ENCODE measurements around the gene APBB2. TPM values are rescaled to one million over a fixed set of nuclear protein-coding genes. Genes with fewer than 3 reads are reported as not detected.

APBB2 gene
- total RNA-seq, 1 experiment from 2014 or later, result 17.7 TPM

DNA sequence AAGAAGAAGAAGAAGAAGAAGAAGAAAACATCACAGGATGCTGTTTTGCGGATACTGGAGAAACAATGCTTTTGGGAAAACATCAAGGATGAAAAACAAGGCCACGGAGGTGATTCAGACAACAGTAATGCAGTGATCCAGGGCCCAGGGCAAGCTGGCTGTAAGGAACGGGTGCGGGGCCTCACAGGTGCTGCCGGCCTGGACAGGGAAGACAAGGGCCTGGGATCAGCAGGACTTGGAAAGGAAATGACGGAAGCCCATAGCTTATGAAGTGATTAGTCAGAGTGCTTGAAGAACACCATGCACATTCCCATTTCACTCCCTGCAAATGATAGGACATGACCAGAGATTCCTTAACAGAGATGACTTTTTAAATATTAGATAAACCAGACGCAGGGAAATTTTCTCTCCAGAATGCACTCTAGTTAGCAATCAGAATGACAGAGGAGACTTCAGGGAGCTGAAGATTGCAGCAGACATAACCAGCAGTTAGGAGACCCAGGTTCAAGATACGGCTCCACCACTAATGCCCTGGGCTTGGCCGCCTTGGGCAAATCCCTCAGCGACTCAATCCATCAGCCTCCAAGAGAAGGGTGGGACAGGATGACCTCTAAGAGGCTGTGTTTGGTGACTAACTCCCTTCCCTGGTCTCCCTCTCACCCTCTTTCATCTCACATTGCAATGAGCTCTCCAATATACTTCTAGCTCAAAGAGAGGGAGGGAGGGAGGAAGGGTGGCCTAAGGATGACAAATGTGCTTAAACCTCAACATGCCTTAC, 54.1 kb downstream of the APBB2 start:
- CTCF ChIA-PET, result interaction anchor here (0.7 kb wide), 1 partner anchor 17 kb away, joined by 7 read pairs; no protein-coding TSS in a partner anchor
- intact Hi-C loops (cut with micrococcal nuclease; ENCODE audit: unreplicated experiment), result no loop called here
- H3K36me3 Mint-ChIP-seq (ENCODE audit: insufficient read depth, unreplicated experiment), result no peaks in the 10 kb centered on the region
- no peaks in the 10 kb centered on the region for H3K4me1 Mint-ChIP-seq (ENCODE audit: low read depth, unreplicated experiment)
- H3K27ac Mint-ChIP-seq (ENCODE audit: unreplicated experiment), result no peak overlapping the region
- no peak for DNase-seq
- H3K9me3 Mint-ChIP-seq (ENCODE audit: low read depth, unreplicated experiment), result peaks cover 2% of the 10 kb centered on the region
- BruUV-seq (replicated peaks), result no TSS peak
- TF ChIP-seq, protein P1, sequence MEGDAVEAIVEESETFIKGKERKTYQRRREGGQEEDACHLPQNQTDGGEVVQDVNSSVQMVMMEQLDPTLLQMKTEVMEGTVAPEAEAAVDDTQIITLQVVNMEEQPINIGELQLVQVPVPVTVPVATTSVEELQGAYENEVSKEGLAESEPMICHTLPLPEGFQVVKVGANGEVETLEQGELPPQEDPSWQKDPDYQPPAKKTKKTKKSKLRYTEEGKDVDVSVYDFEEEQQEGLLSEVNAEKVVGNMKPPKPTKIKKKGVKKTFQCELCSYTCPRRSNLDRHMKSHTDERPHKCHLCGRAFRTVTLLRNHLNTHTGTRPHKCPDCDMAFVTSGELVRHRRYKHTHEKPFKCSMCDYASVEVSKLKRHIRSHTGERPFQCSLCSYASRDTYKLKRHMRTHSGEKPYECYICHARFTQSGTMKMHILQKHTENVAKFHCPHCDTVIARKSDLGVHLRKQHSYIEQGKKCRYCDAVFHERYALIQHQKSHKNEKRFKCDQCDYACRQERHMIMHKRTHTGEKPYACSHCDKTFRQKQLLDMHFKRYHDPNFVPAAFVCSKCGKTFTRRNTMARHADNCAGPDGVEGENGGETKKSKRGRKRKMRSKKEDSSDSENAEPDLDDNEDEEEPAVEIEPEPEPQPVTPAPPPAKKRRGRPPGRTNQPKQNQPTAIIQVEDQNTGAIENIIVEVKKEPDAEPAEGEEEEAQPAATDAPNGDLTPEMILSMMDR (IDR thresholded peaks at IDR 0.05; ENCODE audit: unreplicated experiment), result no peak
- H3K4me3 Mint-ChIP-seq (ENCODE audit: low read depth, unreplicated experiment), result no peak overlapping the region
- no peaks in the 10 kb centered on the region for H3K27me3 Mint-ChIP-seq (ENCODE audit: unreplicated experiment)

DNA sequence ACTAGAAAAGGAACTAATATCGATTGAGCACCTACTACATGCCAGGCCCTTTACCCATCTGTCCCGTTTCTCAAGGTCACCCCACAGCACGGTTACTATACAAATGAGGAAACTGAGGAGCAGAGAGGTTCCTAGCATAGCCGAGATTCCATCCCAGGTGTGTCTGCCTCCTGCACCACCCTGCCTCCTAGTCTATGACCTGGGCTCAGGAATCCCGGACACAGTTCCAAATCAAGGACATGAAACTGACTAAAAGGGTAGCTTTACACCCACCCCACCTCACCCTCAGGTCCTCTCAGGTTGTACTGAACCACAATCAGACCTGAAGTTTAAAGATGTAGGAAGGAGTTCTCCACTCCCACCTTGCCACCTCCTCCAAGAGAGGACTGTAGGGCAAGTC, 55.6 kb downstream of the APBB2 start:
- intact Hi-C loops (cut with micrococcal nuclease; ENCODE audit: unreplicated experiment), result no loop called here
- H3K27me3 Mint-ChIP-seq (ENCODE audit: unreplicated experiment), result no peaks in the 10 kb centered on the region
- peaks cover 2% of the 10 kb centered on the region for H3K9me3 Mint-ChIP-seq (ENCODE audit: low read depth, unreplicated experiment)
- H3K36me3 Mint-ChIP-seq (ENCODE audit: insufficient read depth, unreplicated experiment), result no peaks in the 10 kb centered on the region
- no TSS peak for BruUV-seq (replicated peaks)
- no peak overlapping the region for H3K27ac Mint-ChIP-seq (ENCODE audit: unreplicated experiment)
- H3K4me1 Mint-ChIP-seq (ENCODE audit: low read depth, unreplicated experiment), result no peaks in the 10 kb centered on the region
- CTCF ChIA-PET, result no interaction called here
- DNase-seq, result no peak
- TF ChIP-seq, protein P1 (IDR thresholded peaks at IDR 0.05; ENCODE audit: unreplicated experiment), result no peak
- H3K4me3 Mint-ChIP-seq (ENCODE audit: low read depth, unreplicated experiment), result no peak overlapping the region

DNA sequence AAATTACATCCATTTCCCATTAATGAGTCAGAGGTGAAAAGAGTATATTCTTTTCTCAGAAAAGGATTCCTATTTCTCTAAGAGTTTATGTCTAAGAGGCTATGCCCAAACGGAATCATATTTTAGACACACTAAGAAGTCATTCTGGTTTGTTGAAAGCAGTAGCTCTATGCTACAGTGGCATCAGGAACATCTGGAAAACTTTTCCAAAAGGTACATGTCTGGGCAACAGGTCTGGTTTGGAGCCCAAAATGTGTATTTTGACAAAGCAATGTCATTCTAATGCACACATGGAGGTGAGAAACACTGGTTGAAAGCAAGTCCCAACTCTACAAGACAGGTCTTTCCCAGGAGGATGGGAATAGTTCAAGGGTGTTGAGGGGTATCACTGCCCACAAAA, 56.1 kb downstream of the APBB2 start:
- H3K4me1 Mint-ChIP-seq (ENCODE audit: low read depth, unreplicated experiment), result no peaks in the 10 kb centered on the region
- peaks cover 2% of the 10 kb centered on the region for H3K9me3 Mint-ChIP-seq (ENCODE audit: low read depth, unreplicated experiment)
- no peaks in the 10 kb centered on the region for H3K36me3 Mint-ChIP-seq (ENCODE audit: insufficient read depth, unreplicated experiment)
- intact Hi-C loops (cut with micrococcal nuclease; ENCODE audit: unreplicated experiment), result no loop called here
- H3K27me3 Mint-ChIP-seq (ENCODE audit: unreplicated experiment), result no peaks in the 10 kb centered on the region
- CTCF ChIA-PET, result no interaction called here
- no peak for DNase-seq
- TF ChIP-seq, protein P1 (IDR thresholded peaks at IDR 0.05; ENCODE audit: unreplicated experiment), result no peak
- BruUV-seq (replicated peaks), result no TSS peak
- H3K27ac Mint-ChIP-seq (ENCODE audit: unreplicated experiment), result no peak overlapping the region
- no peak overlapping the region for H3K4me3 Mint-ChIP-seq (ENCODE audit: low read depth, unreplicated experiment)

- BruUV-seq (replicated peaks), result no TSS peak
Observed at GRCh38 chr4:41157009-41157408, 57.3 kb downstream of the APBB2 start.

More at GRCh38 chr4:41157009-41157408, 57.3 kb downstream of the APBB2 start:
- H3K36me3 Mint-ChIP-seq (ENCODE audit: insufficient read depth, unreplicated experiment), result no peaks in the 10 kb centered on the region
- no peaks in the 10 kb centered on the region for H3K9me3 Mint-ChIP-seq (ENCODE audit: low read depth, unreplicated experiment)
- H3K4me1 Mint-ChIP-seq (ENCODE audit: low read depth, unreplicated experiment), result no peaks in the 10 kb centered on the region
- DNase-seq, result no peak
- TF ChIP-seq, protein P1 (IDR thresholded peaks at IDR 0.05; ENCODE audit: unreplicated experiment), result no peak
- CTCF ChIA-PET, result no interaction called here
- no peak overlapping the region for H3K27ac Mint-ChIP-seq (ENCODE audit: unreplicated experiment)
- H3K4me3 Mint-ChIP-seq (ENCODE audit: low read depth, unreplicated experiment), result no peak overlapping the region
- intact Hi-C loops (cut with micrococcal nuclease; ENCODE audit: unreplicated experiment), result no loop called here
- H3K27me3 Mint-ChIP-seq (ENCODE audit: unreplicated experiment), result no peaks in the 10 kb centered on the region
